ENCODE results near the gene AMTN. TPM values are rescaled to one million over a fixed set of nuclear protein-coding genes. Genes with fewer than 3 reads are reported as not detected.

Gene AMTN
- total and polyA plus RNA-seq, 2 experiments from 2014 or later = not detected

GRCh38 chr4:70515367-70516250 lies 2.8 kb upstream of the AMTN start:
- no peak overlapping the region for H3K9ac ChIP-seq
- WGBS, 2 experiments (ENCODE audit: low coverage in 1 of 2, low lambda C conversion rate in 2 of 2, missing lambda C conversion rate in 2 of 2) = 7 to 14% methylated on average over 4 of the region's 4 CpGs
- in situ Hi-C loops (cut with MboI) = loop anchor here (25.0 kb wide), 1 partner anchor 828 kb away; no protein-coding TSS in a partner anchor

GRCh38 chr4:70518716-70519115 lies 347 bp downstream of the AMTN start:
- Histone ChIP-seq H4K20me1 (ENCODE audit: insufficient read depth) (no peaks in the 10 kb centered on the region), H3K4me1 (ENCODE audit: insufficient read depth) (no peaks in the 10 kb centered on the region), H3K36me3 (ENCODE audit: low read depth) (no peaks in the 10 kb centered on the region), H3K4me2 (ENCODE audit: unreplicated experiment) (no peak overlapping the region), H3K9ac (no peak overlapping the region), H3K27ac (no peak overlapping the region), H3K79me2 (ENCODE audit: insufficient read depth) (no peaks in the 10 kb centered on the region), H3F3A (ENCODE audit: insufficient read depth) (no peaks in the 10 kb centered on the region), H3K9me3 (ENCODE audit: low read depth) (no peaks in the 10 kb centered on the region), H3K9me2 (ENCODE audit: insufficient read depth) (no peaks in the 10 kb centered on the region), H3K27me3 (replicated peaks; ENCODE audit: insufficient read depth) (no peaks in the 10 kb centered on the region; the same call in 1 of the 2 replicates), H2AFZ (no peak overlapping the region), H3K4me3 (no peak overlapping the region)
- no peak for TF ChIP-seq EZH2 (IDR thresholded peaks at IDR 0.05; ENCODE audit: insufficient read depth, poor library complexity, severe bottlenecking)
- TF ChIP-seq EZH2phosphoT487 (IDR thresholded peaks at IDR 0.05; ENCODE audit: insufficient read depth, low read depth) = no peak
- in situ Hi-C loops (cut with MboI) = loop anchor here (25.0 kb wide), 1 partner anchor 831 kb away; no protein-coding TSS in a partner anchor
- 17 to 21% methylated on average over 3 of the region's 3 CpGs for WGBS, 2 experiments (ENCODE audit: low coverage in 1 of 2, low lambda C conversion rate in 2 of 2, missing lambda C conversion rate in 2 of 2)
- no peak for DNase-seq

More at GRCh38 chr4:70515367-70516250, 2.8 kb upstream of the AMTN start:
- H3K36me3 ChIP-seq (ENCODE audit: low read depth) = no peaks in the 10 kb centered on the region
- no peak overlapping the region for H3K4me2 ChIP-seq (ENCODE audit: unreplicated experiment)
- H3K9me3 ChIP-seq (ENCODE audit: low read depth) = no peaks in the 10 kb centered on the region
- H3K4me1 ChIP-seq (ENCODE audit: insufficient read depth) = no peaks in the 10 kb centered on the region
- no peak overlapping the region for H2AFZ ChIP-seq
- peaks cover 5% of the 10 kb centered on the region; the same call in 1 of the 2 replicates for H3K27me3 ChIP-seq (replicated peaks; ENCODE audit: insufficient read depth)
- H3K27ac ChIP-seq = no peak overlapping the region
- TF ChIP-seq EZH2phosphoT487 (IDR thresholded peaks at IDR 0.05; ENCODE audit: insufficient read depth, low read depth) (no peak), EZH2 (IDR thresholded peaks at IDR 0.05; ENCODE audit: insufficient read depth, poor library complexity, severe bottlenecking) (no peak)
- no peaks in the 10 kb centered on the region for H4K20me1 ChIP-seq (ENCODE audit: insufficient read depth)
- peak; percentile 2 for DNase-seq
- no peaks in the 10 kb centered on the region for H3K79me2 ChIP-seq (ENCODE audit: insufficient read depth)
- H3K4me3 ChIP-seq = no peak overlapping the region
- H3F3A ChIP-seq (ENCODE audit: insufficient read depth) = no peaks in the 10 kb centered on the region
- no peaks in the 10 kb centered on the region for H3K9me2 ChIP-seq (ENCODE audit: insufficient read depth)

GRCh38 chr4:70522626-70523025 lies 4.3 kb downstream of the AMTN start:
- Histone ChIP-seq H3F3A (ENCODE audit: insufficient read depth) (no peaks in the 10 kb centered on the region), H3K4me1 (ENCODE audit: insufficient read depth) (no peaks in the 10 kb centered on the region), H3K36me3 (ENCODE audit: low read depth) (no peaks in the 10 kb centered on the region), H3K4me3 (no peak overlapping the region), H3K27me3 (replicated peaks; ENCODE audit: insufficient read depth) (no peaks in the 10 kb centered on the region; the same call in 1 of the 2 replicates), H3K9me3 (ENCODE audit: low read depth) (no peaks in the 10 kb centered on the region), H3K9ac (no peak overlapping the region), H2AFZ (no peak overlapping the region), H3K9me2 (ENCODE audit: insufficient read depth) (no peaks in the 10 kb centered on the region), H3K27ac (no peak overlapping the region), H3K79me2 (ENCODE audit: insufficient read depth) (no peaks in the 10 kb centered on the region), H4K20me1 (ENCODE audit: insufficient read depth) (no peaks in the 10 kb centered on the region), H3K4me2 (ENCODE audit: unreplicated experiment) (no peak overlapping the region)
- TF ChIP-seq EZH2 (IDR thresholded peaks at IDR 0.05; ENCODE audit: insufficient read depth, poor library complexity, severe bottlenecking) (no peak), EZH2phosphoT487 (IDR thresholded peaks at IDR 0.05; ENCODE audit: insufficient read depth, low read depth) (no peak)
- 49 to 52% methylated on average over 7 of the region's 7 CpGs for WGBS, 2 experiments (ENCODE audit: low coverage in 1 of 2, low lambda C conversion rate in 2 of 2, missing lambda C conversion rate in 2 of 2)
- no peak for DNase-seq
- in situ Hi-C loops (cut with MboI) = loop anchor here (25.0 kb wide), 1 partner anchor 835 kb away; no protein-coding TSS in a partner anchor

- Histone ChIP-seq H3K4me1 (ENCODE audit: insufficient read depth) (no peaks in the 10 kb centered on the region), H2AFZ (no peak overlapping the region), H3K27ac (no peak overlapping the region), H3K27me3 (replicated peaks; ENCODE audit: insufficient read depth) (no peaks in the 10 kb centered on the region), H3K9me2 (ENCODE audit: insufficient read depth) (no peaks in the 10 kb centered on the region), H3K79me2 (ENCODE audit: insufficient read depth) (no peaks in the 10 kb centered on the region), H3K9me3 (ENCODE audit: low read depth) (no peaks in the 10 kb centered on the region), H4K20me1 (ENCODE audit: insufficient read depth) (no peaks in the 10 kb centered on the region), H3K9ac (no peak overlapping the region), H3K4me3 (no peak overlapping the region), H3F3A (ENCODE audit: insufficient read depth) (no peaks in the 10 kb centered on the region), H3K4me2 (ENCODE audit: unreplicated experiment) (no peak overlapping the region), H3K36me3 (ENCODE audit: low read depth) (no peaks in the 10 kb centered on the region)
- in situ Hi-C loops (cut with MboI) = no loop called here
- TF ChIP-seq EZH2phosphoT487 (IDR thresholded peaks at IDR 0.05; ENCODE audit: insufficient read depth, low read depth) = no peak
- no peak for TF ChIP-seq EZH2 (IDR thresholded peaks at IDR 0.05; ENCODE audit: insufficient read depth, poor library complexity, severe bottlenecking)
- DNase-seq = no peak
- whole genome bisulfite sequencing, 2 experiments (ENCODE audit: low coverage in 1 of 2, low lambda C conversion rate in 2 of 2, missing lambda C conversion rate in 2 of 2) = 12 to 18% methylated on average over 5 of the region's 5 CpGs
These were observed 12.6 kb downstream of the AMTN start for GRCh38 chr4:70530997-70531396.
